Muscle of leg (tissue), 11 donors: ENCODE measurements around the gene RIMBP2. TPM values are rescaled to one million over a fixed set of nuclear protein-coding genes. Genes with fewer than 3 reads are reported as not detected.

Source experiments
- DNase-seq: peaks from one replicate; pipeline ENCODE4 v3.0.0; 2013
- H3K27ac ChIP-seq: one replicate; pipeline ENCODE4 v1.5.1; 2013; ENCODE audit warnings: mild to moderate bottlenecking, low read length, control low read depth
- H3K27me3 ChIP-seq: one replicate; pipeline ENCODE4 v1.6.1; 2013; ENCODE audit warnings: low read length; ENCODE audit not compliant: control insufficient read depth, insufficient read depth
- H3K36me3 ChIP-seq: one replicate; pipeline ENCODE4 v1.6.1; 2013; ENCODE audit warnings: low read length; ENCODE audit not compliant: control insufficient read depth, insufficient read depth
- H3K4me1 ChIP-seq: one replicate; pipeline ENCODE4 v1.6.1; 2013; ENCODE audit warnings: low read length; ENCODE audit not compliant: control insufficient read depth, insufficient read depth
- H3K4me3 ChIP-seq: one replicate; pipeline ENCODE4 v1.5.1; 2013; ENCODE audit warnings: low read length, control low read depth
- H3K9me3 ChIP-seq: replicated peaks from 2 replicates; pipeline ENCODE4 v1.6.1; 2013; ENCODE audit warnings: low read depth, low read length; ENCODE audit not compliant: control insufficient read depth
- WGBS: methylation state at CpG from one replicate; pipeline ENCODE4 v1.1.5; 2013; ENCODE audit warnings: missing lambda C conversion rate; ENCODE audit not compliant: insufficient coverage; 5-methylcytosine and 5-hydroxymethylcytosine counted together
- polyA plus RNA-seq, 8 donors: library from polyadenylated mRNA; unstranded; fragments of 120-200 nt; gene quantifications; one replicate each; pipeline versions ENCODE4 v1.2.1 to v1.2.3, GENCODE V29; 2013; ENCODE audit warnings: inconsistent platforms in 1 of 8, low replicate concordance in 1 of 8; ENCODE audit not compliant: insufficient read length in 8 of 8, insufficient read depth in 1 of 8
- total RNA-seq: library from RNA; stranded (reverse); fragments of 120-200 nt; gene quantifications from one replicate; pipeline ENCODE4 v1.2.4, GENCODE V29; 2013

RIMBP2 gene
- total and polyA plus RNA-seq, 9 donors: 0.46 to 2.1 (median 0.87) TPM

- Histone ChIP-seq H3K36me3 (no peaks in the 10 kb centered on the region), H3K27ac (no peak overlapping the region), H3K4me1 (no peaks in the 10 kb centered on the region), H3K9me3 (no peaks in the 10 kb centered on the region), H3K4me3 (no peak overlapping the region), H3K27me3 (peaks cover 45% of the 10 kb centered on the region)
- WGBS: 74% methylated on average over 3 of the region's 3 CpGs
- DNase-seq: no peak
These were observed 32.3 kb downstream of the RIMBP2 start for GRCh38 chr12:130683811-130684210.

- no peak for DNase-seq
- Histone ChIP-seq H3K27me3 (peaks cover 37% of the 10 kb centered on the region), H3K4me1 (no peaks in the 10 kb centered on the region), H3K36me3 (no peaks in the 10 kb centered on the region), H3K9me3 (no peaks in the 10 kb centered on the region), H3K27ac (no peak overlapping the region), H3K4me3 (no peak overlapping the region)
- WGBS: 87% methylated on average over 6 of the region's 7 CpGs
These were observed 33.0 kb downstream of the RIMBP2 start for GRCh38 chr12:130683080-130683479.

GRCh38 chr12:130680451-130680990, 35.6 kb downstream of the RIMBP2 start:
- Histone ChIP-seq H3K27ac (no peak overlapping the region), H3K9me3 (no peaks in the 10 kb centered on the region), H3K27me3 (peaks cover 13% of the 10 kb centered on the region), H3K4me3 (no peak overlapping the region), H3K4me1 (no peaks in the 10 kb centered on the region), H3K36me3 (no peaks in the 10 kb centered on the region)
- DNase-seq: no peak
- 79% methylated on average over 6 of the region's 15 CpGs for WGBS

GRCh38 chr12:130677957-130678558, 38.0 kb downstream of the RIMBP2 start:
- Histone ChIP-seq H3K36me3 (no peaks in the 10 kb centered on the region), H3K27ac (no peak overlapping the region), H3K27me3 (peaks cover 1% of the 10 kb centered on the region), H3K9me3 (no peaks in the 10 kb centered on the region), H3K4me3 (no peak overlapping the region), H3K4me1 (no peaks in the 10 kb centered on the region)
- WGBS: 71% methylated on average over 22 of the region's 23 CpGs
- DNase-seq: no peak

- Histone ChIP-seq H3K4me1 (no peaks in the 10 kb centered on the region), H3K36me3 (no peaks in the 10 kb centered on the region), H3K9me3 (no peaks in the 10 kb centered on the region), H3K27ac (no peak overlapping the region), H3K4me3 (no peak overlapping the region), H3K27me3 (no peaks in the 10 kb centered on the region)
- DNase-seq: no peak
- WGBS: 93% methylated on average over 11 of the region's 15 CpGs
These were observed 40.3 kb downstream of the RIMBP2 start for GRCh38 chr12:130675791-130676190.

GRCh38 chr12:130675121-130675520, 41.0 kb downstream of the RIMBP2 start:
- no peaks in the 10 kb centered on the region for H3K4me1 ChIP-seq
- 94% methylated on average over 16 of the region's 16 CpGs for WGBS
- DNase-seq: no peak
- no peaks in the 10 kb centered on the region for H3K9me3 ChIP-seq
- H3K27ac ChIP-seq: no peak overlapping the region
- no peaks in the 10 kb centered on the region for H3K27me3 ChIP-seq
- no peak overlapping the region for H3K4me3 ChIP-seq
- H3K36me3 ChIP-seq: no peaks in the 10 kb centered on the region

- Histone ChIP-seq H3K36me3 (no peaks in the 10 kb centered on the region), H3K4me1 (no peaks in the 10 kb centered on the region), H3K27ac (no peak overlapping the region), H3K4me3 (no peak overlapping the region), H3K9me3 (no peaks in the 10 kb centered on the region), H3K27me3 (no peaks in the 10 kb centered on the region)
- 90% methylated on average over 22 of the region's 24 CpGs for WGBS
- no peak for DNase-seq
These were observed 41.4 kb downstream of the RIMBP2 start for GRCh38 chr12:130674676-130675075.

GRCh38 chr12:130673036-130673705, 42.9 kb downstream of the RIMBP2 start:
- no peak overlapping the region for H3K4me3 ChIP-seq

GRCh38 chr12:130672089-130672820, 43.8 kb downstream of the RIMBP2 start:
- no peaks in the 10 kb centered on the region for H3K4me1 ChIP-seq
- no peak overlapping the region for H3K4me3 ChIP-seq
- peaks cover 2% of the 10 kb centered on the region for H3K9me3 ChIP-seq
- peaks cover 2% of the 10 kb centered on the region for H3K27me3 ChIP-seq
- no peaks in the 10 kb centered on the region for H3K36me3 ChIP-seq
- WGBS: 55% methylated on average over 6 of the region's 15 CpGs
- no peak for DNase-seq
- H3K27ac ChIP-seq: no peak overlapping the region

More at GRCh38 chr12:130673036-130673705, 42.9 kb downstream of the RIMBP2 start:
- Histone ChIP-seq H3K4me1 (no peaks in the 10 kb centered on the region), H3K27ac (no peak overlapping the region), H3K9me3 (no peaks in the 10 kb centered on the region), H3K27me3 (no peaks in the 10 kb centered on the region), H3K36me3 (no peaks in the 10 kb centered on the region)
- DNase-seq: no peak
- 66% methylated on average over 17 of the region's 17 CpGs for WGBS

GRCh38 chr12:130671556-130671955, 44.5 kb downstream of the RIMBP2 start:
- WGBS: no CpG with 5 or more reads among the region's 5 CpGs
- DNase-seq: no peak
- Histone ChIP-seq H3K4me3 (no peak overlapping the region), H3K9me3 (peaks cover 2% of the 10 kb centered on the region), H3K36me3 (no peaks in the 10 kb centered on the region), H3K27ac (no peak overlapping the region), H3K27me3 (peaks cover 2% of the 10 kb centered on the region), H3K4me1 (no peaks in the 10 kb centered on the region)
